HUES48 (cell line): Measurements from ENCODE around the gene ZNF346.

ENCODE experiments used
- H3K27ac ChIP-seq: one replicate; pipeline ENCODE4 v1.7.0; 2013; ENCODE audit warnings: low read depth, low read length, inconsistent platforms
- H3K27me3 ChIP-seq: 2 replicates; pipeline ENCODE4 v1.6.1; 2013; ENCODE audit warnings: mild to moderate bottlenecking, low read length; ENCODE audit not compliant: control insufficient read depth, insufficient read depth
- H3K36me3 ChIP-seq: 2 replicates; pipeline ENCODE4 v1.6.1; 2013; ENCODE audit warnings: low read length; ENCODE audit not compliant: control insufficient read depth, insufficient read depth
- H3K4me1 ChIP-seq: 2 replicates; pipeline ENCODE4 v1.6.1; 2013; ENCODE audit warnings: mild to moderate bottlenecking, low read length; ENCODE audit not compliant: control insufficient read depth, insufficient read depth
- H3K4me3 ChIP-seq: 2 replicates; pipeline ENCODE4 v1.5.1; 2013; ENCODE audit warnings: mild to moderate bottlenecking, low read depth, low read length
- H3K9ac ChIP-seq: 2 replicates; pipeline ENCODE4 v1.6.1; 2013; ENCODE audit warnings: mild to moderate bottlenecking, low read depth, low read length, moderate library complexity
- H3K9me3 ChIP-seq: 2 replicates; pipeline ENCODE4 v1.6.1; 2013; ENCODE audit warnings: low read length; ENCODE audit not compliant: control insufficient read depth, insufficient read depth

ZNF346 gene

DNA sequence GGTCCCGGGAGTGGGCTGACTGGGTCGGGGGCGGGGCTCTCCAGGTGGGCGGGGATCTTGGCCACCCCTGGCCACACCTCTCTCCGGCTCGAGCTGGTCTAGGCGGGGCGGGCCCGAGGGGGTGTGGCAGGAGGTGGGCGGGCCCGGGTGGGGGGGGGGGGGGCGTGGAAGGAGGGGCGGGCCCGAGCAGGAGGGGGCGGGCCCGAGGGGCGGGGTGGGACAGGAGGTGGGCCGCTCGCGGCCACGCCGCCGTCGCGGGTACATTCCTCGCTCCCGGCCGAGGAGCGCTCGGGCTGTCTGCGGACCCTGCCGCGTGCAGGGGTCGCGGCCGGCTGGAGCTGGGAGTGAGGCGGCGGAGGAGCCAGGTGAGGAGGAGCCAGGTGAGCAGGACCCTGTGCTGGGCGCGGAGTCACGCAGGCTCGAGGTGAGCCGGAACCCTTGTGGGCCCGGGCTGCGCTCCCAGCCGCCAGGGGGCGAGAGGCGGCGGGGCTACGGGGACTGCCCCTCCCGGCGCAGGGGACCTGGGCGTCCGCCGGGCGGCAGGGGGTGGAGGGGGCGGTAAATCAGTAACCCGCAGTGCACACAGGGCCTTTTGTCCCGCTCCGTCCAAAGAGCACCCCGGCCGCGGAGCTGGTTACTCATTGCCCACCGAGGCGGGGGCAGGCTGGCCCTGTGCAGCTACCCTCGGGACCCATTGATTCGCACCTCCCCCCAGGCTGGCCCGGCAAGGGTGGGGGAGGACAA, 64.3 kb downstream of the ZNF346 start, which contains the start of gene FGFR4:
Gene FGFR4 (plus strand): TSS at position 262 of the 744 bp plus-strand sequence. CDS start 2,688 bp downstream, outside the sequence.
- Histone ChIP-seq H3K9ac (peak within 1 kb of the TSS; percentile 55), H3K27ac (peak within 1 kb of the TSS; percentile 83), H3K27me3 (no peaks in the 10 kb centered on the region), H3K4me1 (peaks cover 9% of the 10 kb centered on the region), H3K36me3 (peaks cover 27% of the 10 kb centered on the region), H3K9me3 (no peaks in the 10 kb centered on the region), H3K4me3 (peak within 1 kb of the TSS; percentile 76)

DNA sequence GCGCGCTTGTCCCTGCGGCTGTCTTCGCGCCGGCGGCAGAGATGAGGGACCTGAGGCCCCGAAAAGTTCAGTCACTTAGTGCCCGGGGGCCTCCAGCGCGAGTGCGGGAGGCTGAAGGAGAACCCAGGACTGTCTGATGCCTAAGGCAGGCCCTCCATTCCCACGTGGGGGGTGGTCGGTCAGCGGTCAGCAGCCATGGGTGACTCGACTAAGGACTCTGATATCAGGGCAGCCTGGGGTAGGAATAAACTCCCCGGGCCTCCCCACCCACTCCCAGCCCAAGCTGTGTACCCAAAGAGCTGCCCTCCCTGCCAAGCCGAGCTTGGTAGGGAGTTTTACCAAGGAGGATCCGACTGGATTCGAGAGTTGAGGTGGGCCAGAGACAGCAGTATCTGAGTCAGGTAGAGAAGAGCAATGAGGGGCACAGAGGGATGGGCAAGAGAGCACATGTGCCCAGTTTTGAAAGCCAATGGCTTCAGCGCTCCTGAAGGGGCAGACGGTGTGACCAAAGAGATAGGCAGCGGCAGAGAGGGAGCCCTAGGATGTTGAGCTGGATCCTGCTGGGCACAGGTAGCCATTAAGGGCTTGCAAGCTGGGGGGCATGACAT, 65.0 kb downstream of the ZNF346 start:
- H3K9ac ChIP-seq: peak overlapping the region; percentile 55
- peaks cover 34% of the 10 kb centered on the region for H3K36me3 ChIP-seq
- H3K27ac ChIP-seq: peak overlapping the region; percentile 83
- H3K27me3 ChIP-seq: no peaks in the 10 kb centered on the region
- peaks cover 9% of the 10 kb centered on the region for H3K4me1 ChIP-seq
- no peaks in the 10 kb centered on the region for H3K9me3 ChIP-seq
- peak overlapping the region; percentile 76 for H3K4me3 ChIP-seq

DNA sequence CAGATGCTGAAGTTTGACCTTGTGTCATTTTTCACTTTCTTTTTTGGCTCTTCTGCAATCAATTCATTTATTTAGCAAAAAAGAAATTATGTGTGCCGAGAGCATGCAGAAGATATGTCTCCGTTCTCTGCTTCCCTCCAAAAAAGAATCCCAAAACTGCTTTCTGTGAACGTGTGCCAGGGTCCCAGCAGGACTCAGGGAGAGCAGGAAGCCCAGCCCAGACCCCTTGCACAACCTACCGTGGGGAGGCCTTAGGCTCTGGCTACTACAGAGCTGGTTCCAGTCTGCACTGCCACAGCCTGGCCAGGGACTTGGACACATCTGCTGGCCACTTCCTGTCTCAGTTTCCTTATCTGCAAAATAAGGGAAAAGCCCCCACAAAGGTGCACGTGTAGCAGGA, 66.6 kb downstream of the ZNF346 start:
- Histone ChIP-seq H3K9ac (no peak overlapping the region), H3K4me3 (no peak overlapping the region), H3K36me3 (peaks cover 49% of the 10 kb centered on the region), H3K9me3 (no peaks in the 10 kb centered on the region), H3K27me3 (no peaks in the 10 kb centered on the region), H3K27ac (no peak overlapping the region), H3K4me1 (peaks cover 9% of the 10 kb centered on the region)

DNA sequence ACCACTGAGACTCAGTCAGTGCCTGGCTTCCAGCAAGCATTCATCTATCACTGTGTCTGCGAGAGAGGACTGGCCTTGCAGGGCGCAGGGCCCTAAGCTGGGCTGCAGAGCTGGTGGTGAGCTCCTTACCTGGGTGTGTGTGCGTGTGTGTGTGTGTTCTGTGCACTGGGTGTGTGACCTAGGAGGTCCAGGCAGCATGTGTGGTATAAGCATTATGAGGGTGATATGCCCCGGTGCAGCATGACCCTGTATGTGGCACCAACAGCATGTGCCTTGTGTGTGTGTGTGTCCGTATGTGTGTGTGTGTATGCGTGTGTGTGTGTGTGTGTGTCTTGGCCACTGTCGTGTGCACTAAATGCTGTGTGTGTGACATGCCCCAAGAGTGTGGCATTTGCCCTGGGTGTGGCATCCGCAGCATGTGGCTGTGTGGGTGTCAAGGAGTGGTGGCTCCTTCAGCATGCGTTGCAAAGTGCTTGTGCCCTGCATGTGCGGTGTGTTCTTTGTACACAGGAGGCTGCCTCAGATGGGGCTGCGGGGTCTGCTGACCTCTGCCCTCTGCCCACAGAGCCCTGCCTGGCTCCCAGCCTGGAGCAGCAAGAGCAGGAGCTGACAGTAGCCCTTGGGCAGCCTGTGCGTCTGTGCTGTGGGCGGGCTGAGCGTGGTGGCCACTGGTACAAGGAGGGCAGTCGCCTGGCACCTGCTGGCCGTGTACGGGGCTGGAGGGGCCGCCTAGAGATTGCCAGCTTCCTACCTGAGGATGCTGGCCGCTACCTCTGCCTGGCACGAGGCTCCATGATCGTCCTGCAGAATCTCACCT, 67.5 kb downstream of the ZNF346 start:
- Histone ChIP-seq H3K4me3 (no peak overlapping the region), H3K9me3 (no peaks in the 10 kb centered on the region), H3K9ac (no peak overlapping the region), H3K36me3 (peaks cover 57% of the 10 kb centered on the region), H3K27ac (no peak overlapping the region), H3K27me3 (no peaks in the 10 kb centered on the region), H3K4me1 (peaks cover 9% of the 10 kb centered on the region)

DNA sequence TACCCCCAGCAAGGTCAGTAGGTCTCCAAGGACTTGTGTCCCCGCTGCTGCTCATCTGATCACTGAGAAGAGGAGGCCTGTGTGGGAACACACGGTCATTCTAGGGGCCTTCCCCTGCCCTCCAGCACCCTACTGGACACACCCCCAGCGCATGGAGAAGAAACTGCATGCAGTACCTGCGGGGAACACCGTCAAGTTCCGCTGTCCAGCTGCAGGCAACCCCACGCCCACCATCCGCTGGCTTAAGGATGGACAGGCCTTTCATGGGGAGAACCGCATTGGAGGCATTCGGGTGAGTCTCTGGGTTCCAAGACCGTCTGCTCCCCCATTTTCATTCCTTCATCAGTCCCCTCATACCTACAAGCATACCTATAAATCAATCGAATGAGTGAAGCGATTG, 68.3 kb downstream of the ZNF346 start:
- no peaks in the 10 kb centered on the region for H3K27me3 ChIP-seq
- H3K36me3 ChIP-seq: peaks cover 64% of the 10 kb centered on the region
- H3K9ac ChIP-seq: no peak overlapping the region
- H3K27ac ChIP-seq: no peak overlapping the region
- H3K4me1 ChIP-seq: peaks cover 9% of the 10 kb centered on the region
- H3K9me3 ChIP-seq: no peaks in the 10 kb centered on the region
- H3K4me3 ChIP-seq: no peak overlapping the region

DNA sequence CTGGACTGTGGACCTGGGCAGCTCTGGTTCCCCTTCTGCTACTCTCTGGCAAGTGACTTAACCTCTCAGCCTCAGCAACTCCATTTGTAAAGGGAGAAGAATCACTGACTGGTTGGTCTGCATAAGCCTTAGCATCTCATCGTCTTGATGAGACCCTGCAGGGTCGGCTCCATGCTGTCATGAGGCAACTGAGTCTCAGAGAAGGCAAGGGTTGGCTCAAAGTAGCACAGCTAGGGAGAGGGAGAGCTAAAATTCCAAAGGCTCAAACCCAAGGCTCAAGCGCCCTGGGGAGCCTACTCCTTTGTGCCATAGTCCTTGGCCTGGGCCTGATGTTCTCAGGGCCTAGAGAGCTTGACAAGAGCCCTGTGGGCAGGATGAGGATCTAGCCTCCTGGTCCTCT, 68.7 kb downstream of the ZNF346 start:
- H3K27ac ChIP-seq: no peak overlapping the region
- H3K4me3 ChIP-seq: no peak overlapping the region
- no peak overlapping the region for H3K9ac ChIP-seq
- no peaks in the 10 kb centered on the region for H3K9me3 ChIP-seq
- peaks cover 5% of the 10 kb centered on the region for H3K4me1 ChIP-seq
- peaks cover 66% of the 10 kb centered on the region for H3K36me3 ChIP-seq
- no peaks in the 10 kb centered on the region for H3K27me3 ChIP-seq

DNA sequence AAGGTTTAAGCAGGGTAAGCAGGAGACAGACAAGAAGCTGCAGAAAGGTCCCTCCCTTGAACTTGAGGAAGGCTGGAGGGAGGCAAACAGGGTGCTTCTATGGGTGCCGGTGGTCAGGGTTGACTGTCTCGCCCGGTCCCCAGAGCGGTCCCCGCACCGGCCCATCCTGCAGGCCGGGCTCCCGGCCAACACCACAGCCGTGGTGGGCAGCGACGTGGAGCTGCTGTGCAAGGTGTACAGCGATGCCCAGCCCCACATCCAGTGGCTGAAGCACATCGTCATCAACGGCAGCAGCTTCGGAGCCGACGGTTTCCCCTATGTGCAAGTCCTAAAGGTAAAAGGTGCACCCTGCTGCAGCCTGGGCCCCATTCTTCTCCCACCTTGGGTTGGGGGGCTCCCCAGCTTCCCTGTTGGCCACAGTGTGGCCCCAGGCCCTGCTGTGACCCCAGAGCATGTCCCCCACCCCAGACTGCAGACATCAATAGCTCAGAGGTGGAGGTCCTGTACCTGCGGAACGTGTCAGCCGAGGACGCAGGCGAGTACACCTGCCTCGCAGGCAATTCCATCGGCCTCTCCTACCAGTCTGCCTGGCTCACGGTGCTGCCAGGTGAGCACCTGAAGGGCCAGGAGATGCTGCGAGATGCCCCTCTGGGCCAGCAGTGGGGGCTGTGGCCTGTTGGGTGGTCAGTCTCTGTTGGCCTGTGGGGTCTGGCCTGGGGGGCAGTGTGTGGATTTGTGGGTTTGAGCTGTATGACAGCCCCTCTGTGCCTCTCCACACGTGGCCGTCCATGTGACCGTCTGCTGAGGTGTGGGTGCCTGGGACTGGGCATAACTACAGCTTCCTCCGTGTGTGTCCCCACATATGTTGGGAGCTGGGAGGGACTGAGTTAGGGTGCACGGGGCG, 69.9 kb downstream of the ZNF346 start:
- H3K27me3 ChIP-seq: no peaks in the 10 kb centered on the region
- peaks cover 4% of the 10 kb centered on the region; the same call in 1 of the 2 replicates for H3K4me1 ChIP-seq
- H3K27ac ChIP-seq: no peak overlapping the region
- H3K9ac ChIP-seq: no peak overlapping the region
- peaks cover 72% of the 10 kb centered on the region for H3K36me3 ChIP-seq
- no peaks in the 10 kb centered on the region for H3K9me3 ChIP-seq
- H3K4me3 ChIP-seq: no peak overlapping the region

DNA sequence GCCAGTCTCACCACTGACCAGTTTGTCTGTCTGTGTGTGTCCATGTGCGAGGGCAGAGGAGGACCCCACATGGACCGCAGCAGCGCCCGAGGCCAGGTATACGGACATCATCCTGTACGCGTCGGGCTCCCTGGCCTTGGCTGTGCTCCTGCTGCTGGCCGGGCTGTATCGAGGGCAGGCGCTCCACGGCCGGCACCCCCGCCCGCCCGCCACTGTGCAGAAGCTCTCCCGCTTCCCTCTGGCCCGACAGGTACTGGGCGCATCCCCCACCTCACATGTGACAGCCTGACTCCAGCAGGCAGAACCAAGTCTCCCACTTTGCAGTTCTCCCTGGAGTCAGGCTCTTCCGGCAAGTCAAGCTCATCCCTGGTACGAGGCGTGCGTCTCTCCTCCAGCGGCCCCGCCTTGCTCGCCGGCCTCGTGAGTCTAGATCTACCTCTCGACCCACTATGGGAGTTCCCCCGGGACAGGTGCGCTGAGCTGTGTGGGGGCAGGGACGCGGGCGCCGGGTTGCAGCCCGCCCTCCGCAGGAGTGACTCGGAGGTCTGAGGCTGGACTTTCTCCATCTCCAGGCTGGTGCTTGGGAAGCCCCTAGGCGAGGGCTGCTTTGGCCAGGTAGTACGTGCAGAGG, 70.7 kb downstream of the ZNF346 start:
- Histone ChIP-seq H3K9ac (no peak overlapping the region), H3K4me1 (no peaks in the 10 kb centered on the region), H3K27me3 (no peaks in the 10 kb centered on the region), H3K4me3 (no peak overlapping the region), H3K27ac (no peak overlapping the region), H3K36me3 (peaks cover 79% of the 10 kb centered on the region), H3K9me3 (no peaks in the 10 kb centered on the region)

DNA sequence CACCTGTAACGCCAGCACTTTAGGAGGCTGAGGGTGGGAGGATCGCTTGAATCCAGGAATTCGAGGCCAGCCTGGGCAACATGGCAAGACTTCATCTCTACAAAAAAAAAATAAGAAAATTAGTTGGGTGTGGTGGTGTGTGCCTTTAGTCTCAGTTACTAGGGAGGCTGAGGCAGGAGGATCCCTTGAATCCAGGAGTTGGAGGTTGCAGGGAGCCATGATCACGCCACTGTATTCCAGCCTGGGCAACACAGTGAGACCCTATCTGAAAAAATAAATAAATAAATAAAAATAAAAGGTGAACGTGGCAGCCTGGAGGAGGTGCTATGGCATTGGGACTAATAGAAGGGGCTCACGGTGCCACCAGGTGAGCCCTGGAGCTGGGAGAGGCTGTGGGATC, 71.3 kb downstream of the ZNF346 start:
- Histone ChIP-seq H3K27ac (no peak overlapping the region), H3K9ac (no peak overlapping the region), H3K9me3 (no peaks in the 10 kb centered on the region), H3K4me3 (no peak overlapping the region), H3K27me3 (no peaks in the 10 kb centered on the region), H3K4me1 (peaks cover 4% of the 10 kb centered on the region; the same call in 1 of the 2 replicates), H3K36me3 (peaks cover 79% of the 10 kb centered on the region)
